Memory B cell (primary cell): Measurements from ENCODE around the gene CCL20.

ENCODE experiments used
- ATAC-seq: fragments of 150-1000 bp; cut with Tn5 transposase; 2 replicates; pipeline ENCODE4 v1.10.0; 2021; ENCODE audit warnings: low read depth, mild to moderate bottlenecking, moderate library complexity
- DNase-seq, 2 donors: peaks; one replicate each; pipeline ENCODE4 v3.0.0; 2022; ENCODE audit warnings: low spot score in 2 of 2
- H3K27ac Mint-ChIP-seq: one replicate; pipeline ENCODE4 v1.8.0; 2022; ENCODE audit warnings: mild to moderate bottlenecking, moderate library complexity, mixed read lengths
- H3K27me3 Mint-ChIP-seq: one replicate; pipeline ENCODE4 v1.8.0; 2022; ENCODE audit warnings: mixed read lengths
- H3K36me3 Mint-ChIP-seq: one replicate; pipeline ENCODE4 v1.8.0; 2022; ENCODE audit warnings: mild to moderate bottlenecking, mixed read lengths
- H3K4me1 Mint-ChIP-seq: one replicate; pipeline ENCODE4 v1.8.0; 2022; ENCODE audit warnings: mixed read lengths
- H3K4me3 Mint-ChIP-seq: one replicate; pipeline ENCODE4 v1.8.0; 2022; ENCODE audit warnings: mild to moderate bottlenecking, moderate library complexity, mixed read lengths
- H3K9me3 Mint-ChIP-seq: one replicate; pipeline ENCODE4 v1.8.0; 2022; ENCODE audit warnings: mixed read lengths

Gene CCL20

GRCh38 chr2:227816507-227817294 is 3.1 kb downstream of the CCL20 start:
- no peaks in the 10 kb centered on the region for H3K36me3 Mint-ChIP-seq
- no peak for ATAC-seq
- DNase-seq, result no peak
- peaks cover 14% of the 10 kb centered on the region for H3K27me3 Mint-ChIP-seq
- H3K27ac Mint-ChIP-seq, result no peak overlapping the region
- H3K4me1 Mint-ChIP-seq, result no peaks in the 10 kb centered on the region
- H3K9me3 Mint-ChIP-seq, result peaks cover 2% of the 10 kb centered on the region
- no peak overlapping the region for H3K4me3 Mint-ChIP-seq

GRCh38 chr2:227817336-227817735 is 3.7 kb downstream of the CCL20 start:
- no peaks in the 10 kb centered on the region for H3K4me1 Mint-ChIP-seq
- no peak for DNase-seq
- no peak overlapping the region for H3K27ac Mint-ChIP-seq
- peaks cover 2% of the 10 kb centered on the region for H3K9me3 Mint-ChIP-seq
- H3K36me3 Mint-ChIP-seq, result no peaks in the 10 kb centered on the region
- peaks cover 14% of the 10 kb centered on the region for H3K27me3 Mint-ChIP-seq
- ATAC-seq, result no peak
- no peak overlapping the region for H3K4me3 Mint-ChIP-seq

GRCh38 chr2:227817850-227818674 is 4.4 kb downstream of the CCL20 start:
- Mint-ChIP-seq H3K4me1 (no peaks in the 10 kb centered on the region), H3K27me3 (peaks cover 17% of the 10 kb centered on the region), H3K9me3 (peaks cover 2% of the 10 kb centered on the region), H3K27ac (no peak overlapping the region), H3K36me3 (no peaks in the 10 kb centered on the region), H3K4me3 (no peak overlapping the region)
- no peak for DNase-seq
- ATAC-seq, result no peak

GRCh38 chr2:227818675-227819397 is 5.2 kb downstream of the CCL20 start:
- H3K27me3 Mint-ChIP-seq, result peaks cover 16% of the 10 kb centered on the region
- DNase-seq, result no peak
- H3K27ac Mint-ChIP-seq, result no peak overlapping the region
- H3K4me1 Mint-ChIP-seq, result no peaks in the 10 kb centered on the region
- no peaks in the 10 kb centered on the region for H3K36me3 Mint-ChIP-seq
- H3K4me3 Mint-ChIP-seq, result no peak overlapping the region
- peaks cover 2% of the 10 kb centered on the region for H3K9me3 Mint-ChIP-seq
- ATAC-seq, result no peak

- H3K36me3 Mint-ChIP-seq, result no peaks in the 10 kb centered on the region
- no peak for DNase-seq
- ATAC-seq, result no peak
- H3K9me3 Mint-ChIP-seq, result peaks cover 2% of the 10 kb centered on the region
- H3K4me3 Mint-ChIP-seq, result no peak overlapping the region
- no peaks in the 10 kb centered on the region for H3K4me1 Mint-ChIP-seq
- H3K27ac Mint-ChIP-seq, result no peak overlapping the region
- H3K27me3 Mint-ChIP-seq, result peaks cover 13% of the 10 kb centered on the region
Measured at GRCh38 chr2:227819398-227819697, 5.7 kb downstream of the CCL20 start.

GRCh38 chr2:227821043-227821942 is 7.7 kb downstream of the CCL20 start:
- no peak for ATAC-seq
- Mint-ChIP-seq H3K9me3 (peaks cover 2% of the 10 kb centered on the region), H3K36me3 (no peaks in the 10 kb centered on the region), H3K4me1 (no peaks in the 10 kb centered on the region), H3K27me3 (peaks cover 13% of the 10 kb centered on the region), H3K27ac (no peak overlapping the region), H3K4me3 (no peak overlapping the region)
- DNase-seq, result no peak

- Mint-ChIP-seq H3K9me3 (peaks cover 2% of the 10 kb centered on the region), H3K27me3 (peaks cover 19% of the 10 kb centered on the region), H3K4me3 (no peak overlapping the region), H3K36me3 (no peaks in the 10 kb centered on the region), H3K27ac (no peak overlapping the region), H3K4me1 (peaks cover 5% of the 10 kb centered on the region)
- ATAC-seq (no peak), DNase-seq (no peak)
Measured at GRCh38 chr2:227822416-227823003, 8.9 kb downstream of the CCL20 start.

- peaks cover 5% of the 10 kb centered on the region for H3K4me1 Mint-ChIP-seq
- H3K27me3 Mint-ChIP-seq, result peaks cover 14% of the 10 kb centered on the region
- no peak overlapping the region for H3K27ac Mint-ChIP-seq
- no peak overlapping the region for H3K4me3 Mint-ChIP-seq
- no peak for DNase-seq
- peaks cover 2% of the 10 kb centered on the region for H3K9me3 Mint-ChIP-seq
- no peaks in the 10 kb centered on the region for H3K36me3 Mint-ChIP-seq
- ATAC-seq, result no peak
Measured at GRCh38 chr2:227823922-227824321, 10.3 kb downstream of the CCL20 start.

GRCh38 chr2:227824711-227825110 is 11.1 kb downstream of the CCL20 start:
- Mint-ChIP-seq H3K27ac (no peak overlapping the region), H3K4me1 (peaks cover 5% of the 10 kb centered on the region), H3K9me3 (peaks cover 2% of the 10 kb centered on the region), H3K36me3 (no peaks in the 10 kb centered on the region), H3K27me3 (peaks cover 14% of the 10 kb centered on the region), H3K4me3 (no peak overlapping the region)
- no peak for DNase-seq
- ATAC-seq, result no peak

GRCh38 chr2:227826019-227826521 is 12.4 kb downstream of the CCL20 start:
- peaks cover 12% of the 10 kb centered on the region for H3K27me3 Mint-ChIP-seq
- no peak for DNase-seq

GRCh38 chr2:227826563-227826962 is 12.9 kb downstream of the CCL20 start:
- Mint-ChIP-seq H3K27me3 (peaks cover 9% of the 10 kb centered on the region), H3K9me3 (no peaks in the 10 kb centered on the region), H3K36me3 (no peaks in the 10 kb centered on the region), H3K4me1 (peaks cover 5% of the 10 kb centered on the region), H3K27ac (no peak overlapping the region), H3K4me3 (no peak overlapping the region)
- no peak for DNase-seq
- no peak for ATAC-seq

More at GRCh38 chr2:227826019-227826521, 12.4 kb downstream of the CCL20 start:
- H3K4me1 Mint-ChIP-seq, result peaks cover 5% of the 10 kb centered on the region
- no peaks in the 10 kb centered on the region for H3K36me3 Mint-ChIP-seq
- no peaks in the 10 kb centered on the region for H3K9me3 Mint-ChIP-seq
- no peak overlapping the region for H3K4me3 Mint-ChIP-seq
- no peak overlapping the region for H3K27ac Mint-ChIP-seq
- ATAC-seq, result no peak

GRCh38 chr2:227827143-227827542 is 13.5 kb downstream of the CCL20 start:
- Mint-ChIP-seq H3K4me1 (peaks cover 5% of the 10 kb centered on the region), H3K4me3 (no peak overlapping the region), H3K36me3 (no peaks in the 10 kb centered on the region), H3K27me3 (peaks cover 9% of the 10 kb centered on the region), H3K9me3 (no peaks in the 10 kb centered on the region), H3K27ac (no peak overlapping the region)
- no peak for ATAC-seq
- no peak for DNase-seq

- Mint-ChIP-seq H3K4me1 (peaks cover 5% of the 10 kb centered on the region), H3K27me3 (peaks cover 6% of the 10 kb centered on the region), H3K27ac (no peak overlapping the region), H3K9me3 (no peaks in the 10 kb centered on the region), H3K4me3 (no peak overlapping the region), H3K36me3 (no peaks in the 10 kb centered on the region)
- DNase-seq, result no peak
- ATAC-seq, result no peak
Measured at GRCh38 chr2:227828477-227828912, 14.9 kb downstream of the CCL20 start.
